ENCODE data around the gene TNFSF13. TPM values are rescaled to one million over a fixed set of nuclear protein-coding genes. Genes with fewer than 3 reads are reported as not detected.

TNFSF13 gene
- polyA plus RNA-seq, 1 donor (not counting 4 experiments of a cell fraction or from before 2014, with no cell fraction given), result 3.9 TPM

DNA sequence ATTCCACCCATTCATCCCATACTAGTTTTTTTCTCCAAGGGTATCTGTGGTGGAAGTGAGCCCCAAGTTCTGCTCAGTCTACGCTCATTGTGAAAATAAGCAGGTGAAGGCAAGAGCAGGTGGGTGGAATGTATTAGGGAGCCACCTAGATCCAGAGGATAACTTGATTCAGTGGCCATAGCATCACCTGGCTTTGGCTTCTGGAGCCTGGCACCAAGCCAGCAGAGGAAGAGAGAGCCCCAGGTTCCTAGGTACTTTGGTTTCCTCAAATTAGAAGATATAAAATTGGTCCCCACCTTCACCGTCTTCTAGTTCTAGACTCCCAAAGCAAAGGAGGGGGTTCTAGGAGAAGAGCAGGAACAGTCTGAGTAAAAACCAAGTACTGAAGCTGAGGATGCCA lies 52.1 kb downstream of the TNFSF13 start:
- H3K9ac ChIP-seq (ENCODE audit: control insufficient read depth, extremely low read depth, insufficient read depth, low read length), result no peak overlapping the region
- H4K20me1 ChIP-seq (ENCODE audit: control insufficient read depth, extremely low read depth, insufficient read depth, low read length), result peaks cover 3% of the 10 kb centered on the region
- DNase-seq (ENCODE audit: low read depth, low spot score) (no peak), FAIRE-seq (no peak)
- dilution Hi-C loops (cut with MboI; ENCODE audit: extremely low pct_ligation_motif_present, low sequenced_read_pairs), result no loop called here
- no peak overlapping the region for H3K4me3 ChIP-seq (ENCODE audit: control insufficient read depth in 2 of 3, extremely low read depth in 1 of 3, insufficient read depth in 2 of 3, low read depth in 1 of 3, low read length in 3 of 3)
- H3K4me2 ChIP-seq (ENCODE audit: control insufficient read depth, extremely low read depth, insufficient read depth, low read depth, low read length), result no peak overlapping the region
- no peak for TF ChIP-seq CTCF (optimal IDR thresholded peaks at IDR 0.05 in 1 of 3, IDR thresholded peaks at IDR 0.05 in 1 of 3, conservative IDR thresholded peaks at IDR 0.05 in 1 of 3; ENCODE audit: extremely low read depth in 1 of 3, insufficient read depth in 2 of 3, low read length in 3 of 3)
- no peak for TF ChIP-seq EZH2 (IDR thresholded peaks at IDR 0.05; ENCODE audit: low read length)
- H2AFZ ChIP-seq (ENCODE audit: control insufficient read depth, low read length), result no peak overlapping the region
- no peaks in the 10 kb centered on the region for H3K27me3 ChIP-seq (ENCODE audit: control insufficient read depth, extremely low read depth, insufficient read depth, low read length)
- peaks cover 0 to 11% of the 10 kb centered on the region in 2 experiments for H3K36me3 ChIP-seq (ENCODE audit: control insufficient read depth in 2 of 2, extremely low read depth in 1 of 2, insufficient read depth in 2 of 2, low read length in 2 of 2)
- H3K4me1 ChIP-seq (ENCODE audit: control insufficient read depth, extremely low read depth, insufficient read depth, low read length), result peaks cover 20% of the 10 kb centered on the region
- H3K27ac ChIP-seq (ENCODE audit: control insufficient read depth, insufficient read depth, low read length), result no peak overlapping the region
- H3K9me3 ChIP-seq (ENCODE audit: control insufficient read depth, low read depth, low read length), result no peaks in the 10 kb centered on the region
- H3K9me1 ChIP-seq (ENCODE audit: control insufficient read depth, extremely low read depth, insufficient read depth, low read length), result no peaks in the 10 kb centered on the region
- H3K79me2 ChIP-seq (ENCODE audit: control insufficient read depth, insufficient read depth, low read length), result peaks cover 71% of the 10 kb centered on the region

Small RNA genes lying within 50 kb of the gene (small RNA-seq; reads per million reads assigned to genes)
- gene CD68 (ENCODE audit: insufficient read length in 3 of 3, low read depth in 3 of 3, low replicate concordance in 1 of 3) (0 reads per million in 3 experiments), gene RF00019 (ENCODE audit: insufficient read length in 3 of 3, low read depth in 3 of 3, low replicate concordance in 1 of 3) (0 reads per million in 3 experiments), gene SNORA48 (ENCODE audit: insufficient read length in 3 of 3, low read depth in 3 of 3, low replicate concordance in 1 of 3) (0 reads per million in 3 experiments), gene SNORD10 (ENCODE audit: insufficient read length in 3 of 3, low read depth in 3 of 3, low replicate concordance in 1 of 3) (0 reads per million in 3 experiments)

Other genes starting within 250 kb of the TNFSF13 start
- 20.7 to 54.1 TPM (median 24.7 TPM) in 3 replicates for gene GPS2, start 243.4 kb upstream of the TNFSF13 start, polyA plus RNA-seq
- 11.3 to 18.9 TPM (median 13.5 TPM) in 3 replicates for gene NEURL4, start 229.4 kb upstream of the TNFSF13 start, polyA plus RNA-seq
- 0.33 to 3.1 TPM (median 1.7 TPM) in 3 replicates for gene ACAP1, start 222.2 kb upstream of the TNFSF13 start, polyA plus RNA-seq
- 17.5 to 33.7 TPM (median 18.5 TPM) in 3 replicates for gene KCTD11, start 206.6 kb upstream of the TNFSF13 start, polyA plus RNA-seq
- gene TMEM95, start 203.6 kb upstream of the TNFSF13 start, polyA plus RNA-seq, result not detected in 3 replicates
- 10.6 to 15.8 TPM (median 12.1 TPM) in 3 replicates for gene TNK1, start 177.7 kb upstream of the TNFSF13 start, polyA plus RNA-seq
- 30.5 to 82.8 TPM (median 36.9 TPM) in 3 replicates for gene PLSCR3, start 164.2 kb upstream of the TNFSF13 start, polyA plus RNA-seq
- 68.1 to 131 TPM (median 90.1 TPM) in 3 replicates for gene TMEM256, start 154.7 kb upstream of the TNFSF13 start, polyA plus RNA-seq
- gene NLGN2, start 150.9 kb upstream of the TNFSF13 start, polyA plus RNA-seq, result 2.5 to 4.9 TPM (median 4.8 TPM) in 3 replicates
- gene SPEM1, start 138.4 kb upstream of the TNFSF13 start, polyA plus RNA-seq, result not detected in 3 replicates
- gene SPEM2, start 133.1 kb upstream of the TNFSF13 start, polyA plus RNA-seq, result not detected in 3 replicates
- not detected in 3 replicates for gene SPEM3, start 129.9 kb upstream of the TNFSF13 start, polyA plus RNA-seq
- 6.8 to 10.0 TPM (median 9.1 TPM) in 3 replicates for gene TMEM102, start 123.3 kb upstream of the TNFSF13 start, polyA plus RNA-seq
- gene FGF11, start 119.2 kb upstream of the TNFSF13 start, polyA plus RNA-seq, result 27.4 to 46.9 TPM (median 30.4 TPM) in 3 replicates
- 13.1 to 51.3 TPM (median 22.0 TPM) in 3 replicates for gene CHRNB1, start 113.7 kb upstream of the TNFSF13 start, polyA plus RNA-seq
- 20.9 to 23.9 TPM (median 21.8 TPM) in 3 replicates for gene ZBTB4, start 79.1 kb upstream of the TNFSF13 start, polyA plus RNA-seq
- gene SLC35G6, start 77.3 kb upstream of the TNFSF13 start, polyA plus RNA-seq, result not detected in 3 replicates
- 8.3 to 24.3 TPM (median 17.5 TPM) in 3 replicates for gene POLR2A, start 74.4 kb upstream of the TNFSF13 start, polyA plus RNA-seq
- 0.39 to 1.5 TPM (median 1.0 TPM) in 3 replicates for gene TNFSF12, start 9.7 kb upstream of the TNFSF13 start, polyA plus RNA-seq
- 98.9 to 110 TPM (median 99.1 TPM) in 3 replicates for gene SENP3, start 3.2 kb downstream of the TNFSF13 start, polyA plus RNA-seq
- gene CD68, start 20.9 kb downstream of the TNFSF13 start, polyA plus RNA-seq, result 12.2 to 26.6 TPM (median 14.0 TPM) in 3 replicates
- 57.8 to 71.5 TPM (median 63.0 TPM) in 3 replicates for gene MPDU1, start 25.1 kb downstream of the TNFSF13 start, polyA plus RNA-seq
- gene SOX15, start 31.3 kb downstream of the TNFSF13 start, polyA plus RNA-seq, result 85.7 to 111 TPM (median 86.2 TPM) in 3 replicates
- gene FXR2, start 56.1 kb downstream of the TNFSF13 start, polyA plus RNA-seq, result 30.6 to 44.3 TPM (median 32.2 TPM) in 3 replicates
- 23.5 to 26.9 TPM (median 25.8 TPM) in 3 replicates for gene SAT2, start 69.1 kb downstream of the TNFSF13 start, polyA plus RNA-seq
- gene SHBG, start 71.4 kb downstream of the TNFSF13 start, polyA plus RNA-seq, result 0.14 to 0.44 TPM (median 0.23 TPM) in 3 replicates
- gene ATP1B2, start 92.2 kb downstream of the TNFSF13 start, polyA plus RNA-seq, result not detected in 3 replicates
- gene TP53, start 128.7 kb downstream of the TNFSF13 start, polyA plus RNA-seq, result 14.3 to 60.6 TPM (median 22.0 TPM) in 3 replicates
- gene WRAP53, start 129.7 kb downstream of the TNFSF13 start, polyA plus RNA-seq, result 7.7 to 10.6 TPM (median 8.2 TPM) in 3 replicates
- 3.1 to 4.1 TPM (median 3.1 TPM) in 3 replicates for gene EFNB3, start 146.5 kb downstream of the TNFSF13 start, polyA plus RNA-seq
- 0.13 to 0.36 TPM (median 0.13 TPM) in 3 replicates for gene DNAH2, start 159.0 kb downstream of the TNFSF13 start, polyA plus RNA-seq